Stimulated activated CD8-positive, alpha-beta memory T cell treated with anti-CD3 and anti-CD28 coated beads, Interleukin-4, amount 100 ng/mL, for 48 hours (primary cell): ENCODE data around the gene NAALADL2.
"Not testable (repeated sequence)": the region's sequence is repeated elsewhere in the genome, so short reads cannot be mapped to it uniquely, and the experiment has no call there.

Experiments used
- DNase-seq: peaks from one replicate; pipeline ENCODE4 v3.0.0-alpha.2; 2020

Gene NAALADL2

DNA sequence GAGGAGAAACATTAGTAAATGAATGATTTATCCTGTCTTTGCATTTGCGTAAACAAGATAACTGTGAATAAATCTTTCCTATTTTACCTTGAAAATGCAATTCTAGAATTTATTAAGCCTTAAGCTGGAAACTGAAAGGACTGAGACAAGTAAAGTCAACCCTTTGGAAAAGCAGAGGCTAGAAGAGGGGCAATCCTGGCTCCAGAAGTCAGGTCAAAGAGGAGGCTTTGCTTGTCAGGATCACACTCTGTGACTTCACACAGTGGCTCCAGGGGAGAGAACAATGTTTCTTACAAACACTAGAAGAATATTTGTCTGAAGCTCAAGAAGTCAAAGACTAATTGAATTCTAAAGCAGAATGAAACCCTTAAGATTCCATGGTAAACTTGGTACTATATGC, 530.4 kb downstream of the NAALADL2 start:
- no peak for DNase-seq

DNA sequence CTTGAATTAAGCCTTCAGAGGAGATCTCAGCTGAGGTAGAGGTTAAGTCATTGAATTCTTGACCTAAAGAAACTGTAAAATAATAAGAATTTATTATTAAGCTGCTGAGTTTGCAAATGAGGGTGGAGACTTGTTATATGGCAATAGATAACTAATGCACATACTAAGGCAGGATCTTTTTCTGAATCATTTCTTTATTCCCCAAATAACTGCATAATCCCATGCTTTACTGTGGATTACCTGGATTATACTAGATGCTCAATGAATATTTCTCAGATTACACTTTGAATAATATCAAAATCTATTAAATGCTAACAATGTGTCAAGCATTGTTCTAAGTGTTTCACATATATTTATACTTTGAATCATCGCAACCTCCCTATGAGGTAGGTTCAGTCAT, 532.5 kb downstream of the NAALADL2 start:
- no peak for DNase-seq

DNA sequence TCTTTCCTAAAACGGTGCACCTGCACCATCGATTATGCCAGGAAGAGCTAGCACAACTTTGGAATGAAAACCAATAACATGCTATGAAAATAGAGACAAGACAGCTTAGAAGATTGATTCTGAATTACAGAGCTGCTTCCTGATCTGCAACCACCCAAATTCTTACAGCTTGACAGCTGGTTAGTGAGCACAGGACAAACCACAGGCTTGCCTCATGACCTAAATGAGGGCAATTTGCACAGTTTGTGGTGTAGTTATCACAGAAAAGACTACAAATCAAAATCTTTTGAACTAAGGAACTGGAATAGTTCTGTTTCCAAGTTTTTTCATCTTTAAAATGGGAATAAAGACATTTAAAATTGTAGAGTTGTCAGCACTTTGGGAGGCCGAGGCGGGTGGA, 533.5 kb downstream of the NAALADL2 start:
- no peak for DNase-seq

DNA sequence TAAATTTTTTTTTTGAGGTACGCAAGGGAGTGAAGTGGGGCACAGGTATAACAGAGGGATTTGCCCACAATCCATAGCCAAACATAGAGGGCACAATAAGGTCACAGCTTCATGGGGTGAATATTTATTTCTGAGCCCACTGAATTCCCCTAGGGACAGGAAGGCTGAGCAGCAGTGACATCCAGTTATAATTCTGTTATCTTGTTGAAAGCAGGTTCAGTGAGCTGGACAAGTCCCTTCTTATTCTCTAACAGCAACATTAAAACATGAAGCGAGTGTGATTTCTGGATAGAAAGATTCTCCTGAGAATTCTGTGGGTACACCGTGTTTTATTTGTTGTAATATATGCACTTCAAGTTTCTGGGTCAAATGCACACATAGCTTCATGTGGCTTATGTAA, 538.2 kb downstream of the NAALADL2 start:
- DNase-seq = no peak

DNA sequence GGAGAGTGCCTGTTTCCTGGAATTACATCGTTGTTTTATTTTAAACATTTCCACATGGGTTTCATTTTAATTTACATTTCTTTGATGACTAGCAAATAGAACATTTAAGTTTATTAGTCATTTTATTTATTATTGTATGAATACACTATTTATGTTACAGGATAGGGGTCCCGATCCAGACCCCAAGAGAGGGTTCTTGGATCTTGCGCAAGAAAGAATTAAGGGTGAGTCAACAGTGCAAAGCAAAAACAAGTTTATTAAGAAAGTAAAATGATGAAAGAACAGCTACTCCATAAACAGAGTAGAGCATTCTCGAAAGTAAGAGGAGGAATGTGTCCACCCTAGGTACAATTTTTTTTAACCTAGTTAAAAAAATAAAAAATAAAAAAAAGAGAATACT, 539.5 kb downstream of the NAALADL2 start:
- no peak for DNase-seq

DNA sequence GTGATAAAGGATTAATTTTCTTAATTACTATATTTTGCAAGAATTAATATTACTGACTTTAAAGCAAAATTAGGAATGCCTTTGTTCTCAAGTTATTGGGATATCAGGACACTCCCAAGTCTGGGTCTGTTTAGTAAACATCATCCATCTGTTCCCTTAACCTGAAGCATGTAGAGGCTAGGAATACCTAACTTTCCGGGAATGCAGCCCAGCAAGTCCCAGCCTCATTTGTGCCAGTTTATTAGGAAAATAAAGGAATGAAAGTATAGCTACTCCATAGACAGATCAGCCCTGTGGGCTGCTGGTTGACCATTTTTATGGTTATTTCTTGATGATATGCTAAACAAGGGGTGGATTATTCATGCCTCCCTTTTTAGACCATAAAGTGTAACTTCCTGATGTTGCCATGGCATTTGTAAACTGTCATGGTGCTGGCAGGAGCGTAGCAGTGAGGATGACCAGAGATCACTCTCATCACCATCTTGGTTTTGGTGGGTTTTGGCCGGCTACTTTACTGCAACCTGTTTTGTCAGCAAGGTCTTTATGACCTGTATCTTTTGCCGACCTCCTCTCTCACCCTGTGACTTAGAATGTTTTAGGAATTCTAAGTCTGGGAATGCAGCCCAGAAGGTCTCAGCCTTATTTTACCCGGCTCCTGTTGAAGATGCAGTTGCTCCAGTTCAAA, 540.2 kb downstream of the NAALADL2 start:
- no peak for DNase-seq

DNA sequence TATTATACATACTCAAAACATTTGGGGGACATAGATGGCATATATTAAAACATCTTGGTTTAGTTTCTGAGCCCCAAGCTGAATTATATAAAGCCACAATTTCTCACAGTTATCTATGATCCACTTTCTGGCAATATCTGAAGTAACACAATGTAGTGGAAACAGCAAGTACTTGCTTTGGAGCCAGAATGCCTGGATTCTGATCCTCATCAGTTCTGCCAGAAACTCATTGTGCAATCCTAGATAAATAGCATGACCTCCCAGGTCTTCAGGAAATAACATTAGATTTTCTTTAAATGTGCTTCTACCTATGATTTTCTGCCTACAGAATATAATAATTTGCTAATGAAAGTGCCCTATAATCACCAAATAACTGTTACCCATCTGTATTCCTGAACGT, 544.9 kb downstream of the NAALADL2 start:
- DNase-seq = no peak

DNA sequence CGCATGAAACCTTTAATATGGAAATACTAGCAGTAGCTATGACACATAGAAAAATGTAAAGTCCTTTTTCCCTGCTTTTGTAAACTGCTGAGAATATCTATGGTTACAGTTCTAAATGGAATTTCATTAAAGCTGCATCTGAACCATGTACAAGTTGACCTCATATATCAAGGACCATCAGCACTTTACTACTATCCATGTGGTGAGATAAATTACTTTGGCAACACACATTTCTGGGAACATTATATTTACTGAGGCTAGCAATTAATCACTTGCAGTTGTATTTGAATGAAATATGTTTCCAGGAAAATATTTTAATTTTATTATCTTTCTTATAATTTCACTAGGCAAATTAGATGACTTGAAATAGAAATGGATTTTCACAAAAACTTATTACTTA, 545.5 kb downstream of the NAALADL2 start:
- no peak for DNase-seq

DNA sequence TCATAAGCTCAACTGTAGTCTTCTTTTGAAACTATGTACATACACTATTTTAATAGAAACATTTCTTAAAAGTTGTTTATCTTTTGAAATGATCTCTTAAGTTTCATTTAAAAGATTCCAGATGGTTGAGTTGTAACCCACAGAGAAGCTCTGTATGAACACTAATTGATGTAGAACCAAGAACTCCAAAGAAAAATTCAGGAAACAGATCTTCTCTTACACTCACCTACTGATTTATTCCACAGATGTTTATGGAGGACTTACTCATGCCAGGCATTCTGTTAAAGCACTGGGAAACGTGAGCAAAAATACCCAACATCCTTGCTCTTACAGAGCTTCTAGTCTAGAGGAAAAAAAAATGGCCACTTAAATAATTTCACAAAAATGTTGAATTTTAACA, 551.1 kb downstream of the NAALADL2 start:
- no peak for DNase-seq

DNA sequence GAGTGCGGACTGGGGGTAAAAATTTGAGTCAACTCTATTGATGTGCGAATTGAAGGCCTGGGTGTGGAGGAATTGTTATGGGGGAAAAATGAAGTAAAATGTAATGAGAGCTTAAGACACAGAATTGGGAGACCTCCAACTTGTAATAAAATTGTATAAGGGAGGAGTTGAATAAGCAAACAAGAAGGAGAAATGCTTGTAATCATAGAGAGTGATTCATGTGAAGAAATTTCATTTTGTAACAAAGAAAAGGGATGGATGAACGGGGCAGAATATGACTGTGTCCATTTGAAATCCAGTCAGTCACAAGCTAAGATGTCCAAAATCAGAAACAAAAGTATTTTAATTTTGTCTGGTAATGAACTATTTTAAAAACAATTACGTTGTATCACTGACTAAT, 552.3 kb downstream of the NAALADL2 start:
- DNase-seq = no peak

DNA sequence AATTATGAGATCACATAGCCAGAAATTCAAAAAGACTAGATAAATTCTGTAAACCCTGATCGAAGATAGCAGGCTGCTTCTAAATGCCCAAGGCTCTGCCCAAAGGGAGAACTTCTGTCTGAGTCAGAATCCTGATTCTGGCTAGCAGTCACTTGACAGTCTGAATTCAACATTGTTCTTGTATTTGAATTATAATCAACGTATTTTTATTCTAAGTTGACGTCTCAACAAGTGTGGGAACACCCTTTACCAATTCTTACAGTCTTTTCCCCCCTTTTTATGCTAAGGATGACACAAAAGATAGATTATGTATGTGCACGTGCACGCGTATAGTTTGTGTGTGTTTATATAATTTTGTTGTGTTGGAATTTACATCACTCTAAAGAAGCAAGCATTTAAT, 552.8 kb downstream of the NAALADL2 start:
- DNase-seq = no peak

DNA sequence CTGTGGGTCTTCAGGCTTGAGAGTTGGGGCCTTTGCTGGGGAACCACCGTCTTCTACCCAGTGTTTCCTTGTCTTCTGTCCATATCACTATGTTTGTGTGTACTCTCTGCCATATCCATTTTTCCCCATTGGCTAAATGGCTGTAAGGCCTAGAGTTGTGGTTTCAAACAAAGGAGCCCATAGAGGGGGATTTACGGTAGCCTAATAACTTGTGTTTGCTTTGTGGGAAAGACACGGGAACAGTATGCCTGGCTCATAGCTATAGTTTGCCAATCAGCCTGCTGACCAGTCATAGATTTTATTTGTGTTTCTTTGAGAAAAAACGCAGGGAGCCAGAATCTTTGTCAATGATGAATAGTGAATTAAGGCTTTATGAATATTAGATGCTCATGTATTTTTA, 554.8 kb downstream of the NAALADL2 start:
- no peak for DNase-seq

DNA sequence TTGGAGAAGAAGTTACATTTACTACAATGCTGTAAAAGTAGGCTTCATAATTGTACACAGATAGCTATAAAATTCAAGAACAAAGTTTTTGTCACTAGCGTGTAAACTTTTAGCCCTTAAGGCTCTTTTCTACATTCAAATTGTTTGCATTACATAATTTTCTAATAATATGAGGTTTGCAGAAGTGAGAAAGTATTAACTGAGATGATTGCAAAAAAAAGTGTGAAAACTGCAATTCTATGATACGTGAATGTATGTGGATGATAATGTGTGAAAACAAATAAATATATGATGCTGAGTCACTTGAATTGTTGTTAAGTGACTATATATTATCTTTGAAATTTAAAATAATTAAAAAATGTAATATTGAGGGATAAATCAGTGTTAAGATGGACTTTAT, 557.5 kb downstream of the NAALADL2 start:
- no peak for DNase-seq

DNA sequence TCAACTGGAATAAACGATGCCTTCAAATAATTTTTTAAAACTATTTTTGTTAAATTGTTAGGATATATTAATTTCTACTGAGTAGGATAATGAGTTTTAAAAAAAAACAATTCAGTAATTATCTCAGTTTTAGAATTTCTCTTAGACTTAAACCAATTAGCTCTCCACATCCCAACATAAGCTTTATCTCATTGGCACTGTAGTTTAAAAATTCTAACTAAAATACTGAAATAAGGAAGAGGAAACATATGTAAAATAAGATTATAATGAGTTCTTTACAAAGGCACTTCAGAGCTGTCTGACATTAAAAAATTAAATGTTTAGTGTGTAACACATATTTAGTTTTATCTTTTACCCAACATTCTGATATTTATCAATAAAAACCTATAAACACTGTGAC, 558.3 kb downstream of the NAALADL2 start:
- no peak for DNase-seq

DNA sequence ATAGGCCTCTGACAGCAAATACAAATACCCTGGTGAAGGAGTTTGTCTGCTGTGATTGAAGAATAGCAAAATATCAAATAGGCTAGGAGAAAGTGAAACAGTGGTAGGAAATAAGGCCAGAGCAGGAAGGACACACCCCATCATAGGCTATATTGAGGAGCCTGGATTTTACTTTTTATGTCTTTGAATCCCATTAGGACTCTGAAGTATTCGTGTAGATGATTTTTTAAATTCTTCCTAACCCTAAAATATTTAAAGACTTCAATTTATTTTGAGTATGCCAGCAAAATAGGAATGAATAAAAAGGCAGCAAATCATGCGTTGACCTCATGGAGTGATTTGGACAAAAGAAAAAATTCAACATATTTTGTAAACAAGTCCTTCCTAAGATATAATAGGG, 562.8 kb downstream of the NAALADL2 start:
- no peak for DNase-seq

DNA sequence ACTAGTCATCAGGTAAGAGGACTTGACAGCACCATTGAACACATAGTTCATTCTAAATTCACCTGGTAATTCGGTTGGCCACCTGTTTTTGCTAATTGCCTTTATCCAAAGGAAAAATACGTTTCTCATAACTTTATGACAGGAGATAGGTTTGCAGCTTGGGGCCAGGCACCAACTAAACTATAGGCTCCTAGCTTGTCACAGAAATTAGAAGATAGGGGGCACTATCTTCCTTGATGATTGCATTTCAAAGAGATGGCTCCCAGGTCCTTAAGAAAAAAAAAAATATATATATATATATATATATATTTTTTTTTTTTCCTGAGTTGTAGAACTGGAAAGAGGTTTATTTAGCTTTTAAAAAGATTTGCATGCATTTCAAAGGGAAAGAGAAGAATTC, 563.6 kb downstream of the NAALADL2 start:
- DNase-seq = no peak

DNA sequence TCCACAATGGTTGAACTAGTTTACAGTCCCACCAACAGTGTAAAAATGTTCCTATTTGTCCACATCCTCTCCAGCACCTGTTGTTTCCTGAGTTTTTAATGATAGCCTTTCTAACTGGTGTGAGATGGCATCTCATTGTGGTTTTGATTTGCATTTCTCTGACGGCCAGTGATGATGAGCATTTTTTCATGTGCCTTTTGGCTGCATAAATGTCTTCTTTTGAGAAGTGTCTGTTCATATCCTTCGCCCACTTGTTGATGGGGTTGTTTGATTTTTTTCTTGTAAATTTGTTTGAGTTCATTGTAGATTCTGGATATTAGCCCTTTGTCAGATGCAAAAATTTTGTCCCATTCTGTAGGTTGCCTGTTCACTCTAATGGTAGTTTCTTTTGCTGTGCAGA, 564.7 kb downstream of the NAALADL2 start:
- not testable (repeated sequence) for DNase-seq

DNA sequence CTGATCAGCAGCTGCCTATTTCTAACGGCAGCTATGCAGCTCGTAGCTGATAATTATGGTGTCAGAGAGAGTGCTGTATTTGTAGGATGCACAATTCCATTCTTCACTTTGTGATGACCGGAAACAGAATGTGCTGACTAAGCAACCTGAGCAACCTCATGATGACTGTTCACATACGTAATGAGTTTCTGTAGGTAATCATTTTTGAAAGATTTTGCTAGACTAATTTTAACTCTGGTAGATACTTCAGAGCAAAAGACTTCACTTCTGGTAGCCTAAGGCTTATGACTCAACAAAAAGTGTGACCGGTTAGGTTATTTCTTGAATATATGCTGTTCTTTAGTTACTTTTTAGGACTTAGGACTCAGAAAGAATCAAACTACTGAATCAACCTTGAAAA, 567.7 kb downstream of the NAALADL2 start:
- no peak for DNase-seq

DNA sequence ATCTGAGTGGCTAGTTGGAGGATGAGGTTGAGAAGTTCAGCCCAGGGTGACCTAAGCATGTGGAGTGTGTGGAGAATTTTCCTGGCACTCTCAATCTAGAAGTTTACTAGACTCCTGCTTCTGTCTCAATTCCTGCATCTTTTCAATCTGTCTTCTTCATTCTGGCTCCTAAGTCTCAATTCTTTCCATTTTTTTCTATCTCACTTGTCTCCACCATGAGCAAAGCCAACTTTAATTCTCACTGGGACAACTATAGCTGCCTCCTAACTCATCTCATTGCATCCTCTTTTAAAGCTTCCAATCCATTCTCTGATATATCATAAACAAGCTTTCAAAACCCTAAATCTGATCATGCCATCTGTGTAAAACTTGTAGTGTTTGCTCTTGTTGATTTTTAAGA, 569.3 kb downstream of the NAALADL2 start:
- DNase-seq = no peak

DNA sequence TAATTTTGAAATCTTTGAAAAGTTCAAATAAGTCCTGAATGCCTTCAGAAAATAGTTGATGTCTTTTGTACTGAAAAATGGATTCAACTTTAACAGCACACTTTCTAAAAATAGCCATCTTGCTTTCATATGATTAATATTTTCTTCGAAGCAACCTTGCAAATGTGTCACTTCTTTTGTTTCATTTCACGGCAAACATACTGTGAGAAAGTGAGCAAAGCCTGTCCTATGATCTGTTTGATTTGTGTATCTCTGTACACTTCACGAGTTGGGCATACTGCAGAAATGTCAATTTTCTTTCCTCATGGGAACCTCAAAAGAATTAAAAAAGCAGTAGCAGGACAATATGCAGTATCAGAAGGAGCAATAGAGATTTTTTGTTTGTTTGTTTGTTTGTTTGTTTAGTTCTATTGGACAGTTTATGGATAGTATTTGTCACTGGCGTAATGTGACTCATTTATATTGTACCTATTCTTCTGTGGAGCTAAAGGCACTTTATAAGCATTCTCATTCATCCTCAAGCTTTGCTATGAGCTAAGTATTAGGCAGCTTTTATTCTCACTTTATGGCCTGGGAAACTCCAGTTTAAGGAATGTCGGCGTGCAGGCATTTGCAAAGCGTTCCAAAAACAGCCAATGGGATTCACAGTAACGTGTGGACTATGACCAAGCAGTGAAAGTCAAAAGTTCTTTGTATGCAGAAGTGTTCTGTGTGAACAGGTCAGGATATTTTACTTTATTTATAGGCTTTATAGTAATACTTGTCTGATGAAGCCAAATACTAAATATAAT, 572.0 kb downstream of the NAALADL2 start:
- DNase-seq = no peak

DNA sequence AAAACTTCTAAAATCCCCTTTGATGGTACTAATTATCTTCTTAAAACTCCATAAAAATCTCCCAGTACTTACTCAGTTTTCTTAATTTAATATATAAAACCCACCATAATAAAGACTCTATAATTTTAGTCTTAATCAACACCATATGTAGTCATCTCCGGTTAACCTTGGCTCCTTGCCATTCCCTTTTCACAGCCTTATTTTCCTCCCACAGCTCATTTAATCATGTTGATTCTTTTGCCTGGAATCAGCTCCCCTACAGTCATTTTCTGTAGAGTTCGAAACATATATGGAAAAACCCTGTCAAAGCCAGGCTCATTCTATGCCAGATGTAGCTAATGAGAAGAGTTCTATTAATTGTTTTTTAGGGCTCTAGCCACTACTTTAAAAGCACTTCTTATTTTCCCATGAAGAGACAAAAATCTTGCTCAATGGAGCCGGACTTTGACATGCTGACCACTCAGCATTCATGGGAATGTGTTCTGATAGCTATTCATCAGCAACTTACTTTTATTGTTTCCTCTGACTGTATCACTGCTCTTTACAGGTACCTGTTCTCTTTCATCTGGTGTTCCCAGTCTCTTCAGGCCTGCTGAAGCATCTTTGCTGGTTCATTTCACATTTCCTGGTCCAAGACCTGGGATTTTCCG, 573.4 kb downstream of the NAALADL2 start:
- DNase-seq = no peak

DNA sequence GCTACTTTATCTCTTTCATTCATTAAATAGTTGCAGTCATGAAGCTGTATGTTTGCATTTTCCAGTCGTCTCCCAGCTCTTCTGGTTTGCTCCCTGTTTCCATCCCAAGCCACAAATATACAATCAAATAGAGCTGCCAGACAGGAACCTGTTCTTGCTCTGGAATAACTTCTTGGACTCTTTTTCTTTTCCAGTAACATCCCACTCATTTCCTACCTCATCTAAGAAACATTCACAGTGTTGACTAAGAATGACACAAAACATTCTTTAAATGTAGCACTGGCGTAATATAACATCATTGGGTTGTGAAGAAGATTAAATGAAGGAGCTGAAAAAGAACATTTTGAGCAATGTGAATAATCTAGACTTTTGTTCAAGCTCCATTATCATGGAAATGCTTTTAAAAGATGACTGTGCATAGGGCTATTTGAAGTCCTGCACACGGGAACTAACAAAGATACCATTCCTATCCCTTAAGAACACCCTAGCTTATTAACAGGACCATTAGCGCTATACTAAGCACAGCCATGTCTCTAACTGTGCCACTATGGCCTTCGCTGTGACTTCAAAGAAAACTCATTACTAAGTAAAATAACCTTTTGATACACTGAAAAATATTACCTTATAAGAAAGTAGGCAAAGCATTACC, 574.0 kb downstream of the NAALADL2 start:
- DNase-seq = no peak

DNA sequence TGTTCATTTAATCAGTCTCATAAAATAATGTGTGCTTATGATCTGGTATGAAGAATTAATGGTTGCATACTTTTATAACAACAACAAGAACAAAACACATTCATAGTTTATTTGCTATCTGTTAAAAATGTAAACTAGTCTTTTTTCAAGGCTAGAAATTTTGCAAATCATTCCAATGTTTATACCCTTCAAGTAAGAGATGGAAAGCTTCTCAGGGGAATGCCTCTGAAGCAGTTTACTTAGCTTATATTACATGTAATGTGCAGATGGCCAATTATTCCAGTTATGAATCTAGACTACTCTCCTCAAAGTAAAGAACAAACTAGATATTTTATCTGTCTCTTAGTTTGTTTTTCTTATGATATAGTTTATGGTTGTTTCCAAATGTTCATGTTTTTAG, 575.4 kb downstream of the NAALADL2 start:
- no peak for DNase-seq

DNA sequence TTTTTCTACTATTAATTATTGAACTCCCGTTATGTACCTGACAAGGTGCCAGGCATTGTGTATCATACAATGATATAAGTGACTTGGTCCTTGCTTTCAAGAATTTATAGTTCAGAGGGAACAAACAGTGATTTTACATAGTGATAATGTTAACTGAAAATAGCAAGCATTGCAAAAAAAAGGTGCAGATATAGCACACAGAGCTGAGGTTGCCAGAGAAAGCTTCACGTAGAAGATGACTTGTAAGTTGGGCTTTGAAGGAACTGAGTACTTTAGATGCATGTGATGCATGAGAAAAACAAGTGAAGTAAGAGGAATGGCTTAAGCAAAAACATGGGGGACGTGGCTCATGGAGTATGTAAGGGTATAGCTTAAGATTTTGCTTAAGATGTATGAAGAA, 584.5 kb downstream of the NAALADL2 start:
- no peak for DNase-seq
